GM19239 (cell line): Measurements from ENCODE around the gene SLC22A14.

Experiments used
- DNase-seq: peaks from one replicate; pipeline ENCODE4 v3.0.0; 2011; ENCODE audit warnings: low spot score; ENCODE audit not compliant: insufficient read length
- FAIRE-seq: peaks from 2 replicates; lab custom pipeline; 2011; peaks lifted over from hg19 to GRCh38; lab: Jason Lieb, UNC

Gene SLC22A14

GRCh38 chr3:38335263-38335662, 53.2 kb downstream of the SLC22A14 start:
- DNase-seq (no peak), FAIRE-seq (no peak)

GRCh38 chr3:38337703-38338102, 55.6 kb downstream of the SLC22A14 start:
- DNase-seq = no peak
- no peak for FAIRE-seq

- DNase-seq = no peak
- FAIRE-seq = no peak
Observed at GRCh38 chr3:38343797-38344594, 61.9 kb downstream of the SLC22A14 start.

- no peak for DNase-seq
Observed at GRCh38 chr3:38345879-38346586, 63.9 kb downstream of the SLC22A14 start.

GRCh38 chr3:38346587-38347410, 64.7 kb downstream of the SLC22A14 start, which contains the start of gene XYLB:
TSS of gene XYLB (plus strand) at chr3:38346785. CDS start at chr3:38346869, 84 bp downstream.
- peak; percentile 92 for DNase-seq
- FAIRE-seq = peak; percentile 84

More at GRCh38 chr3:38345879-38346586, 63.9 kb downstream of the SLC22A14 start:
- no peak for FAIRE-seq

- DNase-seq (no peak), FAIRE-seq (no peak)
Observed at GRCh38 chr3:38347421-38348200, 65.5 kb downstream of the SLC22A14 start.

GRCh38 chr3:38348903-38349302, 66.8 kb downstream of the SLC22A14 start:
- no peak for FAIRE-seq
- no peak for DNase-seq

GRCh38 chr3:38349684-38350359, 67.7 kb downstream of the SLC22A14 start:
- DNase-seq (no peak), FAIRE-seq (no peak)

GRCh38 chr3:38353151-38353550, 71.1 kb downstream of the SLC22A14 start:
- no peak for DNase-seq
- FAIRE-seq = no peak

- DNase-seq (no peak), FAIRE-seq (no peak)
Observed at GRCh38 chr3:38354588-38355330, 72.7 kb downstream of the SLC22A14 start.

GRCh38 chr3:38359038-38359437, 76.9 kb downstream of the SLC22A14 start:
- DNase-seq = no peak
- FAIRE-seq = no peak

- no peak for FAIRE-seq
Observed at GRCh38 chr3:38360345-38360744, 78.3 kb downstream of the SLC22A14 start.

GRCh38 chr3:38361496-38361895, 79.4 kb downstream of the SLC22A14 start:
- FAIRE-seq = no peak
- no peak for DNase-seq

More at GRCh38 chr3:38360345-38360744, 78.3 kb downstream of the SLC22A14 start:
- DNase-seq = no peak

GRCh38 chr3:38362825-38363224, 80.7 kb downstream of the SLC22A14 start:
- FAIRE-seq (no peak), DNase-seq (no peak)

- DNase-seq (no peak), FAIRE-seq (no peak)
Observed at GRCh38 chr3:38364721-38365400, 82.8 kb downstream of the SLC22A14 start.

GRCh38 chr3:38365469-38366062, 83.5 kb downstream of the SLC22A14 start:
- DNase-seq (no peak), FAIRE-seq (no peak)

- DNase-seq = no peak
- FAIRE-seq = no peak
Observed at GRCh38 chr3:38366082-38366481, 84.0 kb downstream of the SLC22A14 start.

- FAIRE-seq = no peak
- no peak for DNase-seq
Observed at GRCh38 chr3:38367779-38368178, 85.7 kb downstream of the SLC22A14 start.
